NCI-H2196 (cell line): ENCODE data around the gene STX8.

Experiments used
- DNase-seq: peaks from one replicate; lab custom pipeline; 2025; ENCODE audit not compliant: unreplicated experiment; lab: John Stamatoyannopoulos, UW

The STX8 gene

DNA sequence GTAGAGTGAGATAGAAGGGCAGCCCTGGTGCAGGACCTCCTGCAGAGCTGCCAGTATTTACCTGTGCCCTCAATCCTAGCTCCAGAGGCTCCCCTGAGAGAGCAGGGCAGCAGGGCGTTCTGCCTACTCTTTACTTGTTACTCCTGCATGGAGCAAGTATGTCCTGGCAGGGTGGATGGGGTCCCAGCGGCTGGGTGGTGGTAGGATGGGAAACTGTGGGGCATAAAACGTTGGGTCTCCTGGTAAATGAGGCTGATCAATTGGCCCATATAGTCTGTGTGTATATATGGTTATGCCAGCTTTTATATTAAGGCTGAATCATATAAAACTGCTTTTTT lies 362.3 kb downstream of the STX8 start:
- DNase-seq = no peak

DNA sequence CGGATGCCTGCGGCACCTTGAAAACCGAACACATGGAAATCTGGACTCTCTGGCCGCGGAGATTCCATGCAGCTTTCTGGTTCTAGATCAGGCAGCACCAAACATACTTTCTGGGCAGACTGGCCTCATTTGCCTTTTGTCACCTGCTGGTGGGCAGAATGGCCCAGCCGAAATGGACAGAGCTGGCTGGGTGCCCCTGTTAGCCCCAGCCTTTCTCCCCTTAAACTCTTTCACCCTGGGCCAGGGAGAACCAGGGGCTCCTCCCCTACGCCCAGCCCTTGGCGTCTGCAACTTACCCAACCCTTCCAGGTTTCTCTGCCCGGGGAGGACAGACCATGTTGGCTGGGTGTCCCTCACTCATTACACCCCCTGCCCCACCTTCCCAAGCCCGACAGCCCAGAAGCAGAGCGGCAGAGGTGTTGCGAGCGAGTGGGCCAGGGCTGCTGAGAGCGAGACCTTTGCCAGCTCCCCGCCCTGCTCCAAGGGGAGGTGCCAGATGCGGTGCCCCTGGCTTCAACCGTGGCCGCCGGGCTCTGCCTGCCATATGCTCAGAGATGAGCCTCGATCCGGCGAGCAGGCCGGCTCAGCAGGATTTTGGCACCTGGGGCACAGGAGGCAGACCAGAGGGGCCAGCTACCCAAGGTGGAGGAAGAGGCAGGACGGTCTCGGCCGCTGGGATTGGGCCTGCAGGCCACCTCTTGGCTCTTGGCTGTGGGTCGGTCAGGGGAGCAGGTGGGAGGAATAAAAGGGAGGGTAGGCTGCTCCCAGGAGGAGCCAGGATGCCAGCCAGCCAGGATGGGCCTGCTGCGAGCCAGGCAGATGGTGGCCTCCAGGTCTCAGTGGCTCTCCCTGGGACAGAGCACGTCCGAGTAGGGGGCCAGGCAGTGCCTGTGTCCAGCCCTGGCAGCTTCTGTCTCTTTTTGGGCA lies 363.0 kb downstream of the STX8 start:
- no peak for DNase-seq

DNA sequence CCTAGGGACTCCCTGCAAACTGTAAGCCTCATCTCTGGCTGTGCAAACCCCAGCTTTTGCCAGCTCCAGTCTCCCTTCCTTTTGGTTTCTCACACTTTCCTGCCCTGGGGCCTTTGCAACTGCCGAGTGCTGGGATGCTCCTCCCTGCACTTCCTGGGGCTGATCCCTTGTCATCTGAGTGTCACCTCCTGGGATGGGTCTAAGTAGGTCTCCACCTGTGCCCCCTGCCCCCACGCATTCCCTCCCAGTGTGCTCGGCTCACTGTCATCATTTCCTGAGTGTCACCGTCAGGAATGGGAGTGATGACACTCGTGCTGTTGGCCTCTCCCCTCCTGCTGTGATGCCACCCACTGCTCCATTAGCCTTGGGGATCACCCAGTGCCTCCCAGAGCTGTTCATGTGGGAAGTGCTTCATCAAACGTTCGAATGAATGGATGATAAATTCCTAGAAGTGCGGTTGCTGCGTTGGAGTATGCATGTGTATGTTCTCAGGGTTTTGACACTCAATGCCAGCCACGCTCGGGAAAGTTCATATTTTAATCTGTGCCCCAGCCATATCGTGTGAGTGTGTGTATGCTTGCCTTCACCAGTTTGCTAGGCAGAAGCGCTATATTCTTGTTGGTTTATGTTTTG lies 364.4 kb downstream of the STX8 start:
- no peak for DNase-seq

DNA sequence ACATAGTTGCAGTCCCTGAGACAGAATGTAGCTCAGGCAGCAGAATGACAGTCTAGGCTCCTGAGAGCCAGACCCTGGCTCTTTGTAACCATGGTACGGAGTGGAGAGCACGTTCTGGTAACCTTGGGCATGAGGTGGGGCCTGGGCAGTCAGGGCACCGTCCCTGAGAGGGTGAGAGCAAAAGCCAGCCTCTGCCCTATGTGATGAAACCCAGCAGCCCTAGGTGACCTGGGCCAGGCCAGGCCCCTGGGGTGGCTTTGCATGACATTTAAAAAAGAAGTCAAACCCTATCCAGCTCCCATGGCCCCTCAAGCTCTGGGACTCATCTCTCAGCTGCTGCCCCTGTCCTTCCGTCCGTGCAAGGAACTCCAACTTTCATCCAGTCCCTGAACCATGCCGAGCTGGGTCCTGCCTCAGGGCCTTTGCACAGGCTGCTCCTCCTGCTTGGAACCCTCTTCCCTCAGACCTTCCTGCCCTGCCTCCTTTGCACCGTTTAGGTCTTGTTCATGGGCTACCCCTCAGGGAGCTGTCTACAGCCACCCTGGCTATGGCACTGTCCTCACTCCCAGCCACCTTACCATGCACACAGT lies 365.7 kb downstream of the STX8 start:
- no peak for DNase-seq

DNA sequence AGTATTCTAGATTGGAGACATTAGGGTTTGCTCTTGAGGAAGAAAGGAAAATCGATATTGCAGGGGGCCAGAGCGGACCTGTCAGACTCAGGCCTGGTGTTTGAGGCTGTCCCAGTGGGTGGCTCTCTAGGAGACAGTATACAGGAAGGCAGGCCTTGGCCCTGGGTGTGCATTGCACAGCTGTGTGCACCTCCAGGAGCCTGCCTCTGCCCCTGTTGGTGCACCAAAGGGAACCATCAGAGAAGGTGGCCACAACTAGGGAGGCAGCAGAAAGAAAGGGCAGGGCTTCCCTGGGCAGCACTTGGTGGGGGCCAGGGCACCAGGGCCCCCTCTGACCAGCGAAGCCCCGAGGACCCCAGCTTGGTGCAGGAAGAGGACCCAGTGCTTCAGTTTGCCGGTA lies 366.3 kb downstream of the STX8 start:
- DNase-seq = no peak

DNA sequence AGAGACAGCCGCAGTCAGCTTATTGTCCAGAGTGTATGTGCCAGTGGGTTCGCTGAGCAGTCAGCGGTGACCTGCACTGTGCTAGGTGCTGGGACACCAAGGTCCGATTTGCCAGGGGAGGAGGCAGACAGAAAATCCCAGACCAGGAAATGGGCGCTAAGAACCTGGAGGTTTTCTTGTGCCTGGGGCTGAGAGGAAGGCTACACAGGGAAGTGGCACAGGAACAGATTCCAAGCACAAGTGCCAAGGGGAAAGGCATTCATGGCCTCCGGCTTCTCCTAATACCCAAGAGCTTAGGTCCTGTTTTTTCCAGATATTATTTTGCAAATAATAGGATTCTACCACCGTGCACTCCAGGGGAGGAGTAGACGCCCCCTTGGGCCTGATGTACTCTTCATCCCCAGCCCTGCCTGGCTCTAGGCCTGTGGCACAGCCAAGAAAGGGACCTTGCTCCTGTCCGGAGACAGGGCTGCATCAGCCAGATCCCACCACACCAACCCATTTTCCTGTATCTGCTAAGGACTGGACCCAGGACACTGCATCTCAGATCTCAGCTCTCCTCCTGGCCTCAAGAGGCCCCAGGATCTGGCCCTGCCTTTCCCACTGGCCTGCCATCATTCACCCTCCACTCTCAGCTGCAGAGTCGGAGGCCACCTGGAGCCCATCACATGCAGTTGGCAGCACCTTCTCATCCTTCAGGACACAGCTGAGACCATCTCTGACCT lies 367.1 kb downstream of the STX8 start:
- DNase-seq = no peak

DNA sequence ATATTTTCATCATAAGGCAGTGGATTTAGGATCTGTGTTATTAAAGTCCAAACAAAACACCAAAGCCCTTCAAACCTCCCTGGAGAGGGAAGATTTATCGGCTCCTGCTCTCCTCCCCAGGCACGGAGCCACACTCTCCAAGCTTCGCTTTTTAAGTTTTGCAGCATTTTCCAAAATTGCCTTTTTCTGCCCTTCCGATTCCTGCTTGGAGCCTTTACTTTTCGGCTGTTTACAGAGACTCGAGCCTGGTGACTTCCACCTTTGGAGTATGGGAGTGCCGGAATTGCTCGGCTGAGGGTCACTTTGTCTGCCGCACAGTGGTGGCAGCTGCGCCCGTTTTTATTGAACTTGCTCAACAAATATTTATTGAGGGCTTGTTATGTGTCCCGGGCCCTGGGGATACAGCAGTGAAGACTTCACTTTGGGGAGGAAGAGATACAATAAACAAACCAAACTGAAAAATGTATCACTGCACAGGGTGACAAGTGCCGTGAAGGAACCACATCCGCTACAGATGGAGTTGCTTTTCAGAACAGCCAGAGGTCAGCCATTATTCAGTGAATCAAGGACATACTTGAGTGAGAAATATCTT lies 368.8 kb downstream of the STX8 start:
- no peak for DNase-seq

DNA sequence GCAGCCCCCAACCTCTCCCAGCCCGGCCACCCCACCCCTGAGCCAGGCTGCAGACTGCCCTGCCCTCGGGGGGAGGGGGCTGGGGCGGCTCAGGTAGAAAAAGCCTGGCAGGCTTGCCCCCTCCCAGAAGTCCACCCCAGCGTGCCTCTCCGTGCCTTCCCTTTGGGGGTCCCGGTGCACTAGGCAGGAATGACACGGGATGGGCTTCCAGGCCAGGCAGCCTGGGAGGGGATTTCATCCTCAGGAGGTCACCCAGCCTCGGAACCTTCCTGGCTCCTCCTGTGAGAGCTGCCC lies 369.3 kb downstream of the STX8 start:
- DNase-seq = no peak

DNA sequence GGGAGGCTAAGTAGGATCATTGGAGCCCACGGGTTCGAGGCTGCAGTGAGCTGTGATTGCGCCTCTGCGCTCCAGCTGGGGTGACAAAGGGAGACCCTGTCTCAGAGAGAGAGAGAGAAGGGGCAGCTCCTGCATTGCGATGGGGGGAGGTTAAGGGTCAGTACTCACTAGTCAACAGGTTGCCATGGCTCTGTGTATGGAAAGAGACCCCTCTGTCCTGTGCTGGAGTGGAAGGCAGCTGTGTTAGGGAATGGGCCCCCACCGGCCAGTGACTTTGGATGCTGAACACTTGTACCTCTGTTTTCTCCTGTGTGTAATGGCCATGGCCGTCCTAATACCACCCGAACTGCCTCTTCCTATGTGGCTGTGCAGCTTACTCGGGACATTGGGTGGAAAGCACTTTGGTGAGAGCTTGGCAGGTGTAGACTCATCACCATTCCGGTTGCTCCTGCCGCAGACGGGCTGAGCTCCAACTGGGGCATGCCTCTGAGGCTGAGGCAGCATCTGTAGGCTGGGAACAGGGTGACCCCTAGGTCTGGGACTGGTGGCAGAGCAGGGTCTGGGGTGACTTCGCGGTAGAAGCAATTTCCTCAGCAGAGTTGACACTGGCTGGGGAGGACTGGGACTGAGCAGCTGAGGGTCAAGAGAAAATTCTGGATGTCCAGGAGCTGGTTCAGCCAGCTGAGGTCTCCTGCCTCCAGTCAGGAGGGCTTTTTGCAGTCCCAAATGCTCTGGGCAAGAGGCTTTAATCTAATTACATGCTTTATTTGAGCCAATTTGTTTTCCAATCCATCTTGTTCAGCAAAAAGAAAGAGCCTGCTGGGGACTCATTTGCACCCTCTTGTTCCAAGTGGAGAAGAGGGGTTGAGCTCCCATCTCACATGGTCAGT lies 369.9 kb downstream of the STX8 start:
- no peak for DNase-seq

DNA sequence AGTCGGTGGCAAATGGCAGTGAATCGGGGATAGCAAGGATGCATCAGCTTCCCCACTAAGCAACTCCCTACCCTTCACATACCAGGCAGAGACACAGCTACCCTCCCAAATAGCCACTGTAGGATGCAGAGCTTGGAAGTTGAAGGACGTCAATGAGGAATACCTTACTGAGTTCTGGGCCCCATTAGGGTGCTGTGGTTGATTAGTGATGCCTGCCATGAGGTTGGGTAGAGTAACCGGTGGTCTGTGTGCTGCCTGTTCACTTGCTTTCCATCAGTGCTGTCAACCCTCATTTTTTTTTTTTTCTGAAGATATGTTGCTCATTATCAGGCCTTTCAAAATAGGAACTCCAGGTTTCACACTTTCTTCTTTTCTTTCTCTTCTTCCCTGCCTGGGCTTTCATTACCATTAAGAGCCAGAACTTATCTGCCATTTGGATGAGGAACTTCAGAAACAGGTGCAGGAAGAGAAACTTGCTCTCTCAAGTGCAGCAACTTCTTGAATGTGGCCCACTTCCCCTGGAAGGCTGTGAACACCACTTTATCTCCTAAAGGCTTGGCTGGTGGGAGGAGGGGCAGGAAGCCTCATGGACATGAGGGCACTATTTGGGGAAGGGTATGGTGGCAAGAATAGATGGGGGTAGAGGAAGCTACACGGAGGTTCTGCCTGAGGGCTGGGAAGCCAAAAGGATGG lies 370.8 kb downstream of the STX8 start:
- no peak for DNase-seq

DNA sequence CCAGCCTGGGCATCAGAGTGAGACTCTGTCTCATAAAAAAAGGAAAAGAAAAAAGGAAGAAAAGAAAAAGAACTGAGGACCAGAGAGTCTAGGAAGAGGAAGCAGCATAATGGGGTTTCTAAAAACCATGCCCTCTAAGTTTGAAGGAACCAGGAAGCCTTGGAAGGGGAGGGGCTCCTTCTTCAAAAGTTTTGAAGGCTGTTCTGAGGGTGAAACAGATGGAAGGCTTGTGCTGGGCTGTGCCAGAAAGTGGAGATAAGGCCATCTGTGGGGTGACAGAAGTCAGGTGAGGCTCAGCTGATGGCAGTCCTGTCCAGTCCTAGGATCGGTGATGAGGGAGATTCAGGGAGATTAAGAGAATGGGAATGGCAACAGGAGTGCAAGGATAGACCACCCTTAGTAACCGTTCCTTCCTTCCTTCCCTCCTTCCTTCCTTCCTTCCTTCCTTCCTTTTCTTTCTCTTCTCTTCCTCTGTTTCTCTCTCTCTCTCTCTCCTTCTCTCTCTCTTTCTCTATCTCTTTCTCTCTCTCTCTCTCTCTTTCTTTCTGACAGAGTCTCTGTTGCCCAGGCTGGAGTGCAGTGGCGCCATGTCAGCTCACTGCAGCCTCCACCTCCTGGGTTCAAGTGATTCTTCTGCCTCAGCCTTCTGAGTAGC lies 371.7 kb downstream of the STX8 start:
- DNase-seq = no peak

DNA sequence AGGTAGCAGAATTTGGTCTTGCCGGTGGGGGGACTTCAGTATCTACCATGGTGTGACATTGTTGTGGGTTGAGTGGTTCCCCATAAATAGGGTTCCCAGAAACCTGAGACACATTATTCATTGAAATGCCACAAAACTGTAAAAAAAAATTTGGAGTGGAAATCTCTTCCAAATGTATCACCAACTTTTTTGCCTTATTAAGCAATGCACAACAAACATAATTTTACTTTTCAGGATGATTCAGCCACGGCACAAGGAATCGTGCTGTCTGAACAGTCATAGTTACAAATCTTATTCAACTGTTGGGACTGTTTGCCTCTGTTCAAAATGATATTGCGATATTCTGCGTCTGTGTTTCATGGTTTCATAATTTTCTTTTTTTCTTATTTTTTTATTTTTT lies 373.1 kb downstream of the STX8 start:
- no peak for DNase-seq

DNA sequence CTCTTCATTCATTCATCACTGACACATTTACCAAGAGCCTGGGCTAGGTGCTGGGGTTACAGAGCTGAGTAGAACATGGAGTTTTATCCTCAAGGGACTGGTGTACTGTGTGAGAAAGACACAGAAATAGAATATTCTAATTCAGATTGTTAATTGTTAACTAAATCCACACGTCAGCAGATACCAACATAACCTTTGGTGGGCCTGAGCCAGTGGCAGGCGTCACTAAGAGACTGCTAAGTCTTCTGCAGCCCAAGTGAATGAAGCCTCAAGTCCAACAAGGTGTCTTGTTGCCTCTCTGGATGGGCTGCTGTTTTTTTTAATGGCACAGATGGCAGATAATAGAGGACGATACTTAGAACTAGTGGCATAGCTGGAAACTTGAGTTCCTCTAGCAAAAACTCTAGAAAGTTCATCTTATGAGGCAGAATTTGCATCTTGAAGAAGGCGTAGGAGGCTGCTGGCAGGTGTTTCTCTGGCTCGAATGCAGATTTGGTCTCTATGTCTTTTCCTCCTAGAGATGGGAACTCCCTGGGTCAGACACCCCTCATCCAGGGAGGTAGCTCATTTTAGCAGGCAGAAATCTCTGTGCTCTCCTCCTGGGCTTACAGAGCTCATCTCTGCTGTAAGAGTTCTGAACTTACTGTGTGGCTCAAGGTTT lies 374.8 kb downstream of the STX8 start:
- no peak for DNase-seq
